HG02943 (cell line): ENCODE results near the gene ZNF148.
"Not testable (repeated sequence)": the region's sequence is repeated elsewhere in the genome, so short reads cannot be mapped to it uniquely, and the experiment has no call there.

Source experiments
- ATAC-seq: cut with Tn5 transposase; IDR thresholded peaks from one replicate; pipeline ENCODE4 v1.9.1; 2021; ENCODE audit warnings: mild to moderate bottlenecking, low read depth, moderate library complexity; ENCODE audit not compliant: unreplicated experiment

Gene ZNF148

GRCh38 chr3:125375950-125376679, 990 bp upstream of the ZNF148 start:
- ATAC-seq, result no peak

DNA sequence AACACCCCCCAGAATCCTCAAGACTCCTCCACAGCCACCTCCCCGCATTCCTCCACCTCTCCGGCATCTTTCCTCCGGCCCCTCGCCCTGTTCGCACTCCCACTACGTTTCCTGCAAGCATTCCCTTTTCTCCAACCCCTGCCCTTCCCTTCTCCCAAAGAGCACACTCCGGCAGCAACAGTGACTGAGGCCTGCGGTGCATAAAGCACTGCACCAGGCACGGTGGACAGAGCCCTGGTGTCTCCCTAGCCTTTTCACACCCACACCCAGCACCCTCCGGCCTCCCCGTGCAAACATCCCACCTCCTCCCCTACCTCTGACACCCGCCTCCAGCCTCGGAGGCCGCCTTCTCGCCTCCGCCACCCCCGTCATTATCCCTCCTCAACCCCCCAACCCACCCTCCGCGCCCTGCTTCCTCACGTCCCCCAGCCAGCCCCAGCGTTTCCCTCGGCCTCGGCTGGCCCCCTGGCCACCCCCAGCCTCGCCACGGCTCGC, 577 bp downstream of the ZNF148 start:
- ATAC-seq, result peak; percentile 31

DNA sequence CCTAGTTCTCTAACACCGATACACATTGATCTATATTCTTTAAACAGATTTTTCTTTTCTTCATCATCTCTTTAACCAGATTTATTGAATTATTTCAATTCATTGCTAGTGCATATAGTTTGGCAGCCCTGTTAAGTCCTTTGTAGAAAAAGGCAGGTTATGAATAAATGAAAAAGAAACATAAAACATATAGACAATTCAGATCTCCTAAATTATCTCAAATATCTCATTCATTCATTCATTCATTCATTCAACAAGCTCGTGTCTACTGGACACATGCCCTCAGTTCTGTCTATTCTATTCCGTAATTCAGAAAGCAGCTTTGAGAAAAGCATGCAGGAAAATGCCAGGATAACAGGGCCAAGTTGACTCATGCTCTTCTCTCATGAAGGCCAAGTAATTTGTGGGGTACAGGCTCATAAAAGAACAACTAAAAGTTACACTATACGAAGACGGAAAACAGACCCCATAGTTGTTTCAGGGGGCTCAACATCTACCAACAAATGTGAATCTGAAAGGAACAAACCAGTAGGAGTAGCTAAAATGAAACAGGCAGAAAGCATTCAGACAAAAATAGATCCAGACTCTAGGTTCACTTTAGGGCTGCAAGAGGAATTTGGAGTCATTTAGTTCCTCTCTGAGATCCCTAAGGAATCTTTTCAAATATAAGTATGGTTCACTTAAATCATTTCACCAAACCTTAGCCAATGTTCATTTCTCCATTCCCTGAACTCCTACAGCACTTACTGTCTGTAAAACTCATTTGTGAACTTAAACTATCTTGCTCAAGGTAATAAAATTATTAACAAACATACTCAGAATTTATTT, 7.5 kb downstream of the ZNF148 start:
- ATAC-seq, result no peak

- ATAC-seq, result no peak
Observed at GRCh38 chr3:125366132-125366531, 9.0 kb downstream of the ZNF148 start.

DNA sequence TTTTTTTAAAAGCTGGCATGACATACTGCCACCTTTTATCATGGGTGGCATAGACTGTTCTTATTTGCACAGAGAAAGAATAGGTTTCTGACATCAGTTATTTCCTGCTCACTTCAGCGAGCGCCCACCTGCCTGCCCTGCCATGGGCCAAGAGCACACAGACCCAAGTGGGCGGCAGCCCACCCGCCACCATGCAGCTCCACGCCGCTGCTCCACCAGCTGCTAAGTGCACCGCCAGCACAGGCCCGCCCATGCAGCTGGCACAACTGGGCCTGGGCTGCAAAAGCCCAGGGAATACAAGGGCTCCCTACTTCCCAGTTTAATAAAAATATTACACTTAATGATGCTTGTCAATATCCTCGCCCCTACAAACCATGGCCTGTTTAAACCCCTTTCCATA, 15.4 kb downstream of the ZNF148 start:
- no peak for ATAC-seq

- no peak for ATAC-seq
Observed at GRCh38 chr3:125358923-125359322, 16.2 kb downstream of the ZNF148 start.

DNA sequence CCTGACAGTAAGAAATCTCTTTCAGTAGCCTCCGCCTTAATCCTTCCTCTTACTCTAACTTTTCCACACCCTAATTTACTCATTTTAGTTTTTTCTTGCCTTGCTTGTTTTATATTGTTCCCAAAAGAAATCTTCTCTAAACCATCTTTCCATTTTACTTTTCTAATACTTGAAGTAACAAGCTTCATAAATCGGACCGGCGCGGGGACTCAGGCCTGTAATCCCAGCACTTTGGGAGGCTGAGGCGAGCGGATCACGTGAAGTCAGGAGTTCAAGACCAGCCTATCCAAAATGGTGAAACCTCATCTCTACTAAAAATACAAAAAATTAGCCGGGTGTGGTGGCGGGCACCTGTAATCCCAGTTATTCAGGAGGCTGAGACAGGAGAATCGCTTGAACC, 17.3 kb downstream of the ZNF148 start:
- ATAC-seq, result no peak

DNA sequence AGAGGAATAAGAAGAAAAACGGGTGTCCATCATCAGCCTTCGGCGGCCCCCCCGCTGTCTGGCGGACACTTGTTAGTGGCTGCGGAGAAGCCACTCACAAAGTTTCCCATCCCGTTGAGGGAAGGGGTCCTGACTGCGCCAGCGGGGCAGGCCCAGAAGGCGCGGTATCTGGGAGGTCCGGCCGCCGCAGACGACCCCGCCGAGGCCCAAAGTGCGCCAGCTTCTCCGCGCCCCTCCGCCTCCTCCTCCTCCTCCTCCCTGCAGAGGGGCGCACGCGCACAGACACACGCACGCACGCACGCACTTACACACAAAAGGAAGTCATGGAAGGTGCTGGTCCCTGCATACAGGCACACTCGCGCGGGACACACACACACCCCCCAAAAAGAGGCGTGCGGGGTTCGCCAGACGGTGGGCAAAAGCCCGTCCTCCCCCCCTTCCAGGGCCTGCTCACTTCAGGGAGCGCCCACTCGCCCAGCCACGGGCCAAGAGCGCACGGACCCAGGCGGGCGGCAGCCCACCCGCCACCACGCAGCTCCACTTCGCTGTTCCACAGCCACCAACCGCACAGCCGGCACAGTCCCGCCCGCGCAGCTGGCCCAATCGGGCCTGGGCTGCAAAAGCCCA, 18.0 kb downstream of the ZNF148 start:
- ATAC-seq, result peak; percentile 57

- ATAC-seq, result no peak
Observed at GRCh38 chr3:125356140-125357026, 18.7 kb downstream of the ZNF148 start.

DNA sequence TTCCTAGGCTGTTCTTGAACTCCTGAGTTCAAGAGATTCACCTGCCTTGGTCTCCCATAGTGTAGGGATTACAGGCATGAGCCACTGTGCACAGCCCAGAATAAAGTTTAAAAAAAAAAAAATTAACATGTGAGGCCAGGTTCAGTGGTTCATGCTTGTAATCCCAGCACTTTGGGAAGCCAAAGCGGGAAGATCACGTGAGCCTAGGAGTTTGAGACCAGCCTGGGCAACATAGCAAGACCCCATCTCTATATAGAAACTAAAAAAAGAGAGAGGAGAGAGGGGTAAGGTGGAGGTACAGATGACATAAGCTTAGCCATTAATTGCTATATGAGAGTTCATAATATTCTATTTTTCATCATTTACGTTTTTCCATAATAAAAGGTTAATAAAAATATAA, 21.5 kb downstream of the ZNF148 start:
- ATAC-seq, result no peak

- ATAC-seq, result no peak
Observed at GRCh38 chr3:125353128-125353527, 22.0 kb downstream of the ZNF148 start.

DNA sequence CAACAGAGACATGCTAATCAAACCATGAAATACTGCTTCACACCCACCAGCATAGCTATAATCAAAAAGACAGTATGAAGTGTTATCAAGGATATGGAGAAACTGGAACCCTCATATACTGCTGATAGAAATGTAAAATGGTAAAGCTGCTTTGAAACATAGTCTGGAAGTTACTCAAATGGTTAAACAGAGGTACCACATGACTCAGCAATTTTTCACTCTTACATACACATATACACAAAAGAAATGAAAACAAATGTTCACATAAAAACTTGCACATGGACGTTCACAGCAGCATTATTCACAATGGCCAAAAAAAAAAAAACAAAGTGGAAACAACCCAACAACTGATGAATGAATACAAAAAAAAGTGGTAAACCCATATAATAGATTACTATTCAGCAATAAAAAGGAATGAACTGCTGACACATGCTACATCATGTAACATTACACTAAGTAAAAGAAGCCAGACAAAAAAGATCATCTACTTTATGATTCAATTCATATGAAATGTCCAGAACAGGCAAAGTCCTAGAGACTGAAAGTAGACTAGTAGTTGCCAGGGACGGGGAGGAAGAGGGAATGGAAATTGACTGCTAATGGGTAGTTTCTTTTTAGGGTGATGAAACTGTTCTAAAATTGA, 23.2 kb downstream of the ZNF148 start:
- no peak for ATAC-seq

- no peak for ATAC-seq
Observed at GRCh38 chr3:125351152-125351551, 24.0 kb downstream of the ZNF148 start.

- no peak for ATAC-seq
Observed at GRCh38 chr3:125350597-125350996, 24.5 kb downstream of the ZNF148 start.

DNA sequence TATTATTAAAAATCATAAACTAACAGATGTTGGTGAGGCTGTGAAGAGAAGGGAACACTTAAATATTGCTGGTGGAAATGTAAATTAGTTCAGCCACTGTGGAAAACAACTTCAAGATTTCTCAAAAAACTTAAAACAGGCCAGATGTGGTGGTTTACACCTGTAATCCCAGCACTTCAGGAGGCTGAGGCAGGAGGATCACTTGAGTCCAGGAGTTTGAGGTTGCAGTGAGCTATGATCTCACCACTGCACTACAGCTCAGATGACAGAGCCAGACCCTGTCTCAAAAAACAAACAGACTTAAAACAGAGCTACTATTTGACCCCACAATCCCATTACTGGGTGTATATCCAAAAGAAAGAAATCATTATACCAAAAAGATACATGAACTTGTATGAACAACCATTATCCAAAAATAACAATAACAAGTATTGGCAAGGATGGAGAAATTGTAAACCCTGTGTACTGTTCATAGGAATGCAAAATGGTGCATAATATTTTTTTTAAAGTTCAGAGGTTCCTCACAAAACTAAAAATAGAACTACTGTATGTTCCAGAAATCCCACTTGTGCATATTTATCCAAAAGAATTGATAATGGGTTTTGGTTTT, 25.5 kb downstream of the ZNF148 start:
- no peak for ATAC-seq

DNA sequence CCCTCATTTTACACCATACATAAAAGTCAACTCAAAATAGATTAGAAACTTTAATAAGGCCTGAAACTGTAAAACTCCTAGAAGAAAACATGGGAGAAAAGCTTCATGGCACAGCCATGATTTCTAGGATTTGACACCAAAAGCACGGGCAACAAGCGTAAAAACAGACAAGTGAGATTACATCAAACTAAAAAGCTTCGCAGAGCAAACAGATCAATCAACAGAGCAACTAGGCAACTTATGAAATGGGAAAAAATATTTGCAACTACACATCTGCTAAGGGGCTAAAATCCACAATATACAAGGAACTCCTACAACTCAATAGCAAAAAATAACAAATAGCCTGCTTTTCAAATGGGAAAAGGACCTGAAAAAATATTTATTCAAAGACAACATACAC, 26.1 kb downstream of the ZNF148 start:
- ATAC-seq, result no peak

DNA sequence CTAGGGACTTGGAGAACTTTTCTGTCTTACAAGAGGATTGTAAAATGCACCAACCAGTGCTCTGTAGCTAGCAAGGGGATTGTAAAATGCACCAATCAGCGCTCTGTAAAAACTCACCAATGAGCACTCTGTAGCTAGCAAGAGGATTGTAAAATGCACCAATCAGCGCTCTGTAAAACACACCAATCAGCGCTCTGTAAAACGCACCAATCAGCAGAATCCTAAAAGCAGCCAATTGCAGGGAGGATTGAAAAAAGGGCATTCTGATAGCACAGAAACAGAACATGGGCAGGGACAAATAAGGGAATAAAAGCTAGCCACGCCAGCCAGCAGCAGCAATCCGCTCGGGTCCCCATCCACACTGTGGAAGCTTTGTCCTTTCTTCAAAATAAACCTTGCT, 31.8 kb downstream of the ZNF148 start:
- ATAC-seq, result not testable (repeated sequence)

DNA sequence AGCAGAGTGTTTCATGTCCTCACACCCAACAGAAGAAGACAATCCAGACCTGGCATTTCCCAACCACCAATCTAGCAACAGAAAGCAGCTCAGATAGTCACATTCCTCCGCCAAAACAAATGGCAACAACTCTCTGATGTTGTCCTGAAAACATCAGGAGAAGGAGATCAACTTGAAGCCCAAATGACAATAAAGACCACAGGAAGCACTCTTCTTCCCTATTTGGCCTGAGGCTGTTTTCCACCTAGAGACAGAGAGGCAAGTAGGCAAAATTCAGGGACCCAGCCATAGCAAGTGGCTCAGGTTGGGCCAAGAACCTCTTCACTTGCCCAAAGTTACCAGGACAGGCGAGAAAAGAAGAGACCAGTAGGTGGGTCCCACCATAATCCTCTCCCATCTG, 35.0 kb downstream of the ZNF148 start:
- no peak for ATAC-seq

DNA sequence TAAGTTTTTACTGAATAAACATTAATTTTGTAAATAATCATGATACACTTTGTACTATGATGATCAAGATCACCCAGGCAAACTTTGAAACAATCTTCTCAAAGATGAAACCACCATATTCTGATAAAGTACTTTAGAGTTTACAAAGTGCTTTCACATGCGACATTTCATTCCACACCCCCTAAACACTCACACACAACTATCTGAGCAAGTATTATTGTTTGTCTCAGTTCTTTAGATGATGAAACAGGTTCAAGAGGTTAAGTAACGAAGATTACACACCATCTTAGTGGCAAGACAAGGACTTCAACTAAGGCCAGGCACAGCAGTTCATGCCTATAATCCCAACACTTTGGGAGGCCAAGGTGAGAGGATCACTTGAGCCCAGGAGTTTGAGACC, 37.6 kb downstream of the ZNF148 start:
- no peak for ATAC-seq
